GM21390 (cell line): Measurements from ENCODE around the gene PKHD1.

Experiments
- ATAC-seq: cut with Tn5 transposase; IDR thresholded peaks from one replicate; pipeline ENCODE4 v1.9.1; 2021; ENCODE audit not compliant: unreplicated experiment

PKHD1 gene

GRCh38 chr6:51571168-51571567 is 516.2 kb downstream of the PKHD1 start:
- ATAC-seq: no peak

- ATAC-seq: no peak
Observed at GRCh38 chr6:51570168-51570921, 517.1 kb downstream of the PKHD1 start.

- no peak for ATAC-seq
Observed at GRCh38 chr6:51569594-51569993, 517.8 kb downstream of the PKHD1 start.

- ATAC-seq: no peak
Observed at GRCh38 chr6:51568771-51569170, 518.6 kb downstream of the PKHD1 start.

GRCh38 chr6:51565472-51565871 is 521.9 kb downstream of the PKHD1 start:
- no peak for ATAC-seq
